T1000 (cell line): ENCODE results near the gene QARS1.

ENCODE experiments used
- DNase-seq: peaks from one replicate; lab custom pipeline; 2025; ENCODE audit warnings: mixed read lengths; lab: John Stamatoyannopoulos, UW

The QARS1 gene

GRCh38 chr3:49104427-49105291, at the start of gene QARS1:
QARS1 (minus strand) TSS chr3:49104757; CDS start chr3:49104733, 24 bp downstream.
- DNase-seq = peak; percentile 91

- no peak for DNase-seq
These were observed 48.9 kb upstream of the QARS1 start for GRCh38 chr3:49153349-49153912.

- no peak for DNase-seq
These were observed 47.1 kb upstream of the QARS1 start for GRCh38 chr3:49151610-49152009.

- no peak for DNase-seq
These were observed 43.6 kb upstream of the QARS1 start for GRCh38 chr3:49148159-49148558.

- DNase-seq = no peak
These were observed 35.5 kb upstream of the QARS1 start for GRCh38 chr3:49140080-49140479.

- no peak for DNase-seq
These were observed 30.9 kb upstream of the QARS1 start for GRCh38 chr3:49135499-49135898.

- DNase-seq = no peak
These were observed 30.1 kb upstream of the QARS1 start for GRCh38 chr3:49134471-49135265.

GRCh38 chr3:49133226-49133951, 28.8 kb upstream of the QARS1 start:
- DNase-seq = peak; percentile 76

GRCh38 chr3:49132437-49133225, 28.1 kb upstream of the QARS1 start, which contains the start of gene LAMB2:
LAMB2 (minus strand) TSS chr3:49133050; CDS start chr3:49132867, 183 bp downstream.
- peak; percentile 82 for DNase-seq

GRCh38 chr3:49132073-49132436, 27.5 kb upstream of the QARS1 start:
- DNase-seq = no peak

- DNase-seq = no peak
These were observed 27.0 kb upstream of the QARS1 start for GRCh38 chr3:49131576-49131975.

GRCh38 chr3:49131040-49131439, 26.5 kb upstream of the QARS1 start:
- no peak for DNase-seq

GRCh38 chr3:49124991-49125670, 20.6 kb upstream of the QARS1 start:
- no peak for DNase-seq

- DNase-seq = no peak
These were observed 19.6 kb upstream of the QARS1 start for GRCh38 chr3:49124203-49124602.

GRCh38 chr3:49123687-49124086, 19.1 kb upstream of the QARS1 start:
- DNase-seq = no peak

- DNase-seq = no peak
These were observed 18.5 kb upstream of the QARS1 start for GRCh38 chr3:49122886-49123545.

- DNase-seq = no peak
These were observed 17.9 kb upstream of the QARS1 start for GRCh38 chr3:49122451-49122850.

- DNase-seq = no peak
These were observed 17.5 kb upstream of the QARS1 start for GRCh38 chr3:49122022-49122421.

- no peak for DNase-seq
These were observed 16.7 kb upstream of the QARS1 start for GRCh38 chr3:49121132-49121736.
